GM19463 (cell line): Measurements from ENCODE around the gene MEA1.

ENCODE experiments used
- ATAC-seq: cut with Tn5 transposase; IDR thresholded peaks from one replicate; pipeline ENCODE4 v1.9.1; 2021; ENCODE audit warnings: mild to moderate bottlenecking, moderate library complexity; ENCODE audit not compliant: unreplicated experiment

MEA1 gene

DNA sequence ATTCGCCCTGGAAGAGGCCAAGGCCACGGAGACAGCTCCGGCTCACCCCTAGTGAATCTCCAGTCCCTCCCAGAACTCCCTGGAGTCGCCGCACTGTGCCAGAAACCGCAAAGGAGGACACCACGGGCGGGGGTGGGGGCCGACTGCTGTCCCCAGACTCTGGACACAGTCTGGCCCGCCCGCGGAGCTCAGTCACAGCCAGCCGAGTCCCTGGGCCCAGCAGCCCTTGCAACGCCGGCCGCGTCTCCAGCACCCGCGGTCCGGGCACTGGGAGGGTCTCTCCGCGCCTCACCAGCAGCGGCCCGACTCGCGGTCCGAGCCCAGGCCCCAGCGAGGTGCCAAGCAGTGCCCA is 35.3 kb downstream of the MEA1 start:
- ATAC-seq, result peak; percentile 22

DNA sequence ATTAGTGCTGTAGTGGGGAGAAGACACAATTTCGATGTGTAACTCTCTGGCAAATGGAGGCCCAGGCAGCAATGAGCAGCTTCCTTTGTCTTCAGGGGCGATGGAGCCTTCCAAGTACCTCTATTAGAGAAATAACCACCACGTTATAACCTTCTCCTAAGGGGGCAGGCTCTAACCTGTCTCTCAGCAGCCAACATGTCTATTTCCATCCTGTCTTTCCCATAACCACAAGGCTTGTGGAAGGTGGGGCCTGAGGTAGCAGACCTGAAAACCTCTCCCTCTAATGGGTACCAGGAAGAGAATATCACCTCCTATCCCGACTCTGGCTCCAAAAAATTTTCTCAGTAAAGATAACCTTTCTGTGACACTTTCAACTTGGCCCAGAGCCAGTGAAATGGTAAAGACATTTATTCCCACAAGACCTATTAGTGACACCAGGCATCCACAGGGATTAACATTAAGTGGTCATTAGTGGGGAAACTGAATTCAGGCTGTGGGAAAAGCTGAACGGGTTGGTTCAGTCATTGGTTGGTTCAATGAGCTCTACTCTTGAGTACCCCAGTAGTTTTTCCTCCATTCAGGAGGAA is 38.7 kb downstream of the MEA1 start:
- ATAC-seq, result no peak

- ATAC-seq, result no peak
Observed at GRCh38 chr6:42973926-42974325, 39.8 kb downstream of the MEA1 start.

DNA sequence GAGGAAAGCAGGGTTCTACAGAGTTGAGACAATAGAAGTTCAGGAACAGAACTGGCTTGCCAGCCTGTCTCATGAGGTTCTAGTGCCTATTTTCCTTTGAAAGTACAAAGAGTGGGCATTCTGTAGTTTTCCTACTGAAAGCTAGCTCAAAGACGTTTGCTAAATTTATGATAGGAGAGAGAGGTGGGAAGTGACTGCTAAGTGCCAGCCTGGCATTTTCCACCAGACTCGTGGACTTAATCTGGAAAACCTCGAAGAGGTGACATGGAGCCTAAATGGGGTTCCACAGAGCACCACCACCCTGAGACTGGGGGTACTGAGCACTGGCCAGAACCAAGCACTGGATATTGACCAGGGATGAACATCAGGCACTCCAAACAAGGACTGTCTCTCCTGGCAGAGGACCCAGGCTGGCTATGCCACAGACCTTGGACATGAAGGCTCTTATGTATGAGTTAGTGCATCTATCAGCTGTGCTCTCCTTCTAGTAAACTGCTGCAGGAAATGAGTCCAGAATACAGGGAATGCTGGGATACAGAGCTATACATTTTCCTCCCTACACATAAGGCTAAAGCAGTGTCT is 41.9 kb downstream of the MEA1 start:
- ATAC-seq, result no peak

- ATAC-seq, result no peak
Observed at GRCh38 chr6:42970871-42971612, 42.7 kb downstream of the MEA1 start.

DNA sequence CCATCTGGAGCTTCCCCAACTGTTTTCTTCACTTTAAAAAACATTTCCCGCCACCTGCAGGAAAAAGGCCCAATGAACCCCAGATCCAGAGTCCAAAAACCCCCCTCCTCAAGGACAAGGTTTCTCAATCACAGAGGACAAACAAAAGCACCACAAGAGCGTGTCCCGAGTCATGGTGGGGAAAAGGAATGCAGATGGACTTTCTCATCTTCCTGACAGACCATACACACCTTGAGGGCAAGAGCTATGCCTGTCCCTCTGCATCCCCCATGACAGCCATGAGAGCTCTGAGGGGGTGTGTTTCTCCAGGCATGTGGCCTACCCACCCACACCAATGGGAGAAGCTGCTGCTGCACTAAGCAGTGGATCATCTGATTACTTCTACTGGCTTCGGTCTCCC is 43.8 kb downstream of the MEA1 start:
- no peak for ATAC-seq

DNA sequence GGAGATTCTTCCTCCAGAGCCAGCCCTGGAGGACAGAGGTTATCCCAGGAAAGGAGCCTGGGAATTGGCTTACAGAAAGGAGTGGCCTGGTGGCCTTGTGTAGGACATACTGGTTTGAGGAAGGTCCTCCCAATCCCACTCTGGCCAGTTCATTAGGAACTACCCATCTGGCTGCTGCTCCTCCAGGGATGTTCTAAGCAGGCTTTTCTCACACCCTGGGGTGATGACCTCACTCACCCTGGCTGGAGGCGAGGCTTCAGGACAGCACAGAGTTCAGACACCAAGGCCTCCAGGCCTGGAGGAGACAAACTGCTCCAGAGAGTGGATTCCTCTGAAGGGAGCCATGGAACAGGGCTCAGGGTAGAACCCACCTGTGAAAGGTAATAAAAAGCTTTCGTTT is 44.3 kb downstream of the MEA1 start:
- no peak for ATAC-seq

DNA sequence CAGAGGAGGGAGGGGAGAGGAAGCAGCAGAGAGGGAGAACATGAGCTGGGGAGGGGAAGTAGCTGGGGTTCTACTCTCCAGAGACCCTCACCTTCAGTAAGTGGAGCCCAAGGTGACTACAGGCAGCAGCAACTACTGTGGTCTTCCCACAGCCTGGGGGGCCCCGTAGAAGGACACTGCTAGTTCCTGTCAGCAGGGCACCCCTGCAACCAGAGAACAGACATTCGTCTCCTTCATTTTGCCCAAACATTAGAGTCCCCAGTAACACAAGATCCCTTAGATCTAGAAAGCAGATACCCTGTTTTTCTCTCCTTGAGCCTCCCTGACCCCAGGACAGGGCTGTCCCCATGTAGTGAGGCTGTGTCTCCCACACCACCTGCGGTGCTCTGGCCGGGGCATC is 45.0 kb downstream of the MEA1 start:
- no peak for ATAC-seq

- no peak for ATAC-seq
Observed at GRCh38 chr6:42968126-42968701, 45.5 kb downstream of the MEA1 start.

GRCh38 chr6:42967228-42967627 is 46.5 kb downstream of the MEA1 start:
- ATAC-seq, result no peak

DNA sequence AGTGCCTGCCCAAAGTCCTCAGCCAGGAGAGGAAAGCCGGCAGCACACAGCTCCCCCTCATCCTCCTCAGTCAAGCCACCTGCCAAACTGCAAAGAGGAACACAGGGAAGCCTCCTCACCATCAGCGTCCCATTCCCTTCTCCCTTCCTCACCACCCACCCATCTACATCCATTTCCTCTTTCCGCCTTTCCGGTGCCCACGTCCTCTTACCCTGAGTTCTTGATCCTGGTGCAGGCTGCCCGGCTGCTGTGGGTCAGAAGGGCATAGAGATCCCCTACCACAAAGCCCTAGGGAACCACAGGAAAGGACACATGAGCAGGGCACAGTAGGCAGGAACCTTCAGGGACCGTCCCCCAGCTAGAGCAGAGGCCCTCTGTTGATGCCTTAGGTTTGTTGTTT is 47.2 kb downstream of the MEA1 start:
- ATAC-seq, result no peak

DNA sequence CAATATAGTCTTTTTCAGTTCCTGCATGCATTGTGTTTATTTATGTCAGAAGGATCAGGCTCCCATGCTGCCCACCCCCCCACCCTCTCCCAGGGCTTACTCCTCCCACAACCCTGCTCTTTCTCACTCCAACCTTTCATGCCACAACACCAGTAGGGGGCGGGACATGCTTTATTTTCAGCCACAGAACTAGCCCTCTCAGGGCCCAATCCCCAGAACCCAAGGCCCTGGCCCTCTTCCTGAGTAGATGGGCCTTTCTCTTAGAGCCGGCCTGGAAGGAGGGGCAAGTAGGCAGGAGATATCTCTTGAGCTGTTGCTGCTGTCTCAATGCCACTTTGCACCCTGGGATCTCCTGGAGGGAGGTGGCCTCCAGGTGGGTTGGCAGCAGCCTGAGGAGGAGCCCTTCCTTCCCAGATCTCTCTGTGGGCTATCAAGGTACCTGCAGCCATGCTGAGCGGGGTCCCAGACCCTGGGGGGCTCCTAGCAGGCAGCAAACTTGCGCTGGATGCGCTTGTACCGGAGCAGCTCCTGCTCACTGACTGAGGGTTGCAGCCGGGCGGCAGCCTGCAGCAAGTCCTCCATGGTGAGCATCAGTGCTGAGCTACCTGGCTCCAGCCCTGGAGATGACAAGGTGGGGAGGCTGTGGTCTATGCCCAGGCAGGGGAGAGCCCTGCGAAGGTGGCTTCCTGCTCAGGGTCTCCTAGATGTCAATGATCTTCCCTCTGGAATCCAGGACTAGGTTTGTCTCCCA is 49.7 kb downstream of the MEA1 start:
- ATAC-seq, result no peak

GRCh38 chr6:42963179-42963854 is 50.4 kb downstream of the MEA1 start:
- no peak for ATAC-seq

GRCh38 chr6:42962502-42963178 is 51.1 kb downstream of the MEA1 start:
- ATAC-seq, result no peak

DNA sequence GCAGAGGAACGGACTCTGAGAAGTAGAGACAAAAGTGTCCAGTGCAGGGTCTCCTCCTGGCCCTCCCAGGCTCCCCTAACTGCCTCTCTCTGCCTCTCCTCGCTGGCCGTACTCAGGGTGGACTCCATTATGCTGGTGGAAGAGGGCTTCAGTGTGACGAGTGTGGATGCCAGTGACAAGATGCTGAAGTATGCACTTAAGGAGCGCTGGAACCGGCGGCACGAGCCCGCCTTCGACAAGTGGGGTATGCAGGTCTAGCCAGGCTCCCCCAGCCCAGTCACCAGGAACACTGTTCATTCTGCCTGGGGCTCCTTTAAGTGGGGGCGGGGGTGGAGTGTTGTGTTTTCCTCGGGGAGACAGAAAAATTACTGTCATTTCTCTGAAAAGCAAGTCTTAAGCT is 51.6 kb downstream of the MEA1 start:
- no peak for ATAC-seq
